GM20000 (cell line): ENCODE measurements around the gene ARHGAP42.
"Not testable (repeated sequence)": the region's sequence is repeated elsewhere in the genome, so short reads cannot be mapped to it uniquely, and the experiment has no call there.

ENCODE experiments used
- DNase-seq: peaks from one replicate; pipeline ENCODE4 v3.0.0; 2012; ENCODE audit warnings: low spot score
- TF ChIP-seq, protein P1 (sequence below): IDR thresholded peaks from 2 replicates; pipeline ENCODE4 v1.5.1; 2012; ENCODE audit warnings: mild to moderate bottlenecking, control low read depth; ENCODE audit errors: extremely low read depth, missing control alignments

ARHGAP42 gene

DNA sequence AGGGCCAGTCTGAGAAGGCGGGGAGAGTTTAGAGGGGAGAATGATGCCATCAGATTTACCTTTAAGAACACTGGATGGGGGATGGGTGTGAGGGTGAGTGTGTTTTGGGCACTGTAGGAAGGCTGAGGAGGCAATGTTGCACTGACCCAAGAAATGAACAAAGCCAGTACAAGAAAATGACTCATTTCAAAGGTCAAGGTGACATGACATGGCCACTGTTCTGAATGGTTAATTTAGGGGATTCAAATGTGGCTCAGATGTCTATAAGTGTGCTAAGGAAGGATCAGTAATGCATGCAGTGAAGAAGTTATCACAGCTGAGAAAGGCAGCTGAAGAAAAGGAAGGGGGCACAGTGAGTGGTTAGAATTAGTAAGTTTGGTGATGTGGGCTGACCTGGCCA, 312.7 kb downstream of the ARHGAP42 start:
- TF ChIP-seq, protein P1, sequence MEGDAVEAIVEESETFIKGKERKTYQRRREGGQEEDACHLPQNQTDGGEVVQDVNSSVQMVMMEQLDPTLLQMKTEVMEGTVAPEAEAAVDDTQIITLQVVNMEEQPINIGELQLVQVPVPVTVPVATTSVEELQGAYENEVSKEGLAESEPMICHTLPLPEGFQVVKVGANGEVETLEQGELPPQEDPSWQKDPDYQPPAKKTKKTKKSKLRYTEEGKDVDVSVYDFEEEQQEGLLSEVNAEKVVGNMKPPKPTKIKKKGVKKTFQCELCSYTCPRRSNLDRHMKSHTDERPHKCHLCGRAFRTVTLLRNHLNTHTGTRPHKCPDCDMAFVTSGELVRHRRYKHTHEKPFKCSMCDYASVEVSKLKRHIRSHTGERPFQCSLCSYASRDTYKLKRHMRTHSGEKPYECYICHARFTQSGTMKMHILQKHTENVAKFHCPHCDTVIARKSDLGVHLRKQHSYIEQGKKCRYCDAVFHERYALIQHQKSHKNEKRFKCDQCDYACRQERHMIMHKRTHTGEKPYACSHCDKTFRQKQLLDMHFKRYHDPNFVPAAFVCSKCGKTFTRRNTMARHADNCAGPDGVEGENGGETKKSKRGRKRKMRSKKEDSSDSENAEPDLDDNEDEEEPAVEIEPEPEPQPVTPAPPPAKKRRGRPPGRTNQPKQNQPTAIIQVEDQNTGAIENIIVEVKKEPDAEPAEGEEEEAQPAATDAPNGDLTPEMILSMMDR, result no peak
- no peak for DNase-seq

DNA sequence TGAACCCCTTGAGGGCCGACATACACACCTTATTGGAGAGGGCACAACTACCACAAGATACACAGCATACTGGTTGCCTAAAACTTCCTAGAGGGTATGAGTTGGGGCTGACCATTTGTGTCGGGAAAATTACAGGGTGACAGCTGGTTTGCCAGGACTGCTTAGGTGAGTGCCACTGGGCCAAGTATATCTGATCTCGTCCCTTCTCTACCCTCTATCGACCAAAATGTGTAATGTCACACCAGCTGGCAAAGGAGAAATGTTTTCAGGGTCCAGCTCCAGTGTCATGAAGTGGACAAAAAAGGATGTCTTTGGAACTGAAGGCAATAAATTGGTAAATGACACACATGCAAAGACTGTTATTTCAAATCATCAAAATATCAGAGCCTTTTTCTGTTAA, 316.4 kb downstream of the ARHGAP42 start:
- no peak for DNase-seq

DNA sequence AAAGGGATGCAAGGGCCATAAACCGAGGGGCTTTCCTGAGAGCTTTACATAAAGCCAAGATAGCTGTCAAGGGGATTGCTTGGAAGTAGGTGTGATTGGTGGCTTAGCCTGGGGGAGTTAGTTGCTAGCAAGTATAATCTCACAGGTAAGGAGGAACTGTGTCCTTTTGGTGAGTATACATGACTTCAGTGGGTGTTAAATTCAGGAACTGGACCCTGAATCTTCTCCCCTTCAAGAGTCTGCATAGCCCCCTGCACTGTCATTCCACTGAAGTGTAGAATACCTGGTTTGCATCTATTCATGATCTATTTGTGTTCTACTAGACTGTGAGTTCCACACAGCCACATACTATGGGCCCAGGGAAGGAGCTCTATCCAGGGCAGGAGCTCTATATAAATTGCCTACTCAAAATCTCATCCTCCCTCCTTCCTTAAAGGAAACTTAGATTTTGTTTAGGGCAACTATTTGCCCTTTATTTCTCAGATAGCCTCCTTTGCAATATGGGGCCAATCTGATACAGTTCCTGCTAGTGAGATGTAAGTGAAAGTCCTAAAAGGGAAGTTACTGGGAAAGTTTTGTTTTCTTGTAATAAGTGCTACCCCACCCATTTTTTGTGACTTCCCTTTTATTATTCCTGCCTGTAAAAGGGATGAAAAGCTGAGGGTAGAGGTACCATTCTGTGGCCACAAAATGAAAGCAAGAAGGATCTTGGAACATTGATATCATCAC, 322.0 kb downstream of the ARHGAP42 start:
- DNase-seq, result no peak
- TF ChIP-seq, protein P1, result no peak

More for the DNA sequence above, 316.4 kb downstream of the ARHGAP42 start:
- TF ChIP-seq, protein P1, result no peak

DNA sequence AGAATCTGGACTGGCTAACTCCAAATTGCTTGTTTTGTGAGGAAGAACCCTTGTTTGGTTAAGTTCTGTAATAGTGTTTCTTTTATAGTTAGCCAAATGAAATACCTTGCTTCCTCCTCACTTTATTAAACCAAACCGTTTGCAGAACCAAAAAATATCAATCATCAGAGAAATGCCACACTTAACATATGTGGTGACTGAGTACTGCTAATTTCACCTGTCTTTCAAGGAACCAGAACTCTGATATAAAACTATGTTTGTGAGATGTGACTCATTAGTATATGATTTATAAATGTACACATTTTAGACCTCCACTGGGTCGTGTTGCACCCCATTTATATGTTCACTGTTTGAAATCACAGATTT, 322.6 kb downstream of the ARHGAP42 start:
- DNase-seq, result no peak
- TF ChIP-seq, protein P1, result no peak

DNA sequence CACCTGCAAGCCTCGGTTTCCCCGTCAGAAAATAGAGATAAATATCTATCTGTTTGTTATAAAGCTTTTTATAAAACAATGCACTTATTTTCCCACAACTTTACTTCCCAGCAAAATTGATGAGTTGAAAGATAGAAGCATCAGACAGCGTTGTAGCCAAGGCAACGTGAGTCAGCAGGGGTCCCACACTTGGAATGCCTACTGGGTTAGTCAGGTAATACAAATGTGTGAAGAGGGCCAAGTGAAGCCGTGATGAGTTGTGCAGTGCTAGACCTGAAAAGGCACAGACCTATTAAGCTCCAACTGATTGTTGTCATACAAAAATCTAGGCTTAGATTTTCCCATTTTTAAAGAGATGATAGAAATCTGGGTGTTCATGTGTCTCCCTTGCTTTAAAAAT, 323.8 kb downstream of the ARHGAP42 start:
- TF ChIP-seq, protein P1, result no peak
- DNase-seq, result no peak

DNA sequence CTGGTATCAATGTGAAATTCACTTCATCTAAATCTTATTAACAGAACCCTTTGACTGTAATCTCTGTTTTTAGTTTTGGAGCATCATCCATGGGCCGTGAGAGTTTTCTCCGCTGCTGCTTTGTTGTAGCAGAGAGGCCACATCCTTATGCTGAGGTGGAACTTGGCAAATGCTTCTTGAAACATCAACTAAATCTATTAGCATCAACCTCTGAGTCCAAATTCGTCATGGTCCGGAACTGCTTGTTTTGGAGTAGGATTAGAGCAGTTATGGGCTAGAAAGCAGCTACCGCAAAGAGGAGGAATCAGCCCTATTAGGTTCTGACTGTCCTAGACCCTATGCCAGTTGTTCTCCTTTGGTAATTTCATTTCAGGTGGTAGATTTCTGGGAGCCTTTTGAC, 324.8 kb downstream of the ARHGAP42 start:
- DNase-seq, result no peak
- TF ChIP-seq, protein P1, result no peak

DNA sequence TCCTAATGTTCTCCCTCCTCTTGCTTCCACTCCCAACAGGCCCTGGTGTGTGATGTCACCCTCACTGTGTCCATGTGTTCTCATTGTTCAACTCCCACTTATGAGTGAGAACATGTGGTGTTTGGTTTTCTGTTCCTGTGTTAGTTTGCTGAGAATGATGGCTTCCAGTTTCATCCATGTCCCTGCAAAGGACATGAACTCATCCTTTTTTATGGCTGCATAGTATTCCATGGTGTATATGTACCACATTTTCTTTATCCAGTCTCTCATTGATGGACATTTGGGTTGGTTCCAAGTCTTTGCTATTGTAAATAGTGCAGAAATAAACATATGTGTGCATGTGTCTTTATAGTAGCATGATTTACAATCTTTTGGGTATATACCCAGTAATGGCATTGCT, 326.6 kb downstream of the ARHGAP42 start:
- not testable (repeated sequence) for DNase-seq
